GM12878 (cell line): ENCODE data around the gene YPEL4. TPM values are rescaled to one million over a fixed set of nuclear protein-coding genes. Genes with fewer than 3 reads are reported as not detected.

ENCODE experiments used
- ATAC-seq: fragments of 200-7000 bp; cut with Tn5 transposase; 3 replicates; pipeline ENCODE4 v1.9.1; 2020; ENCODE audit warnings: mild to moderate bottlenecking, moderate library complexity
- BruUV-seq: library from RNA; stranded (reverse); fragments of 400-500 nt; replicated peaks from 2 replicates; lab custom pipeline; 2021; lab: Mats Ljungman, UMichigan
- CTCF ChIA-PET: fragments of 300-600 bp; sonication (Branson Sonifier 250); formaldehyde crosslinking; extraction: SDS; loops from one replicate; lab custom pipeline; 2021; ENCODE audit warnings: inconsistent platforms; lab: Yijun Ruan, JAX
- POLR2A ChIA-PET: fragments of 350-600 bp; formaldehyde crosslinking; extraction: SDS; loops from one replicate; lab custom pipeline; 2021; ENCODE audit warnings: inconsistent platforms; lab: Charles Lee
- RAD21 ChIA-PET: fragments of 300-600 bp; sonication (Branson Sonifier 250); formaldehyde crosslinking; loops from one replicate; lab custom pipeline; 2023; ENCODE audit warnings: antibody characterized with exemption; ENCODE audit not compliant: unreplicated experiment; lab: Charles Lee
- SMC1A ChIA-PET: fragments of 300-600 bp; sonication (Branson Sonifier 250); formaldehyde crosslinking; loops from one replicate; lab custom pipeline; 2023; ENCODE audit not compliant: unreplicated experiment, uncharacterized antibody; lab: Charles Lee
- DNase-seq: peaks from one replicate; pipeline ENCODE4 v3.0.0-alpha.2; 2011; ENCODE audit warnings: low read depth, low spot score
- FAIRE-seq: peaks from 3 replicates; lab custom pipeline; 2011; peaks lifted over from hg19 to GRCh38; lab: Jason Lieb, UNC
- H2AFZ ChIP-seq: 2 replicates; pipeline ENCODE4 v1.6.0; 2011; ENCODE audit warnings: low read depth, low read length, control low read depth; ENCODE audit not compliant: control insufficient read depth
- H3K27ac ChIP-seq: 2 replicates; pipeline ENCODE4 v1.5.1; 2011; ENCODE audit warnings: control low read depth; ENCODE audit not compliant: control insufficient read depth, insufficient read depth
- H3K27me3 ChIP-seq, 2 experiments: replicated peaks in 1 of 2; 2 replicates each; pipeline versions ENCODE4 v1.6.0 to v1.6.1; 2011; ENCODE audit warnings: low read length in 1 of 2; ENCODE audit not compliant: control insufficient read depth in 2 of 2, insufficient read depth in 2 of 2
- H3K36me3 ChIP-seq, 2 experiments: 2 replicates each; pipeline ENCODE4 v1.5.1; 2011; ENCODE audit warnings: low read length in 1 of 2; ENCODE audit not compliant: control insufficient read depth in 2 of 2, insufficient read depth in 2 of 2
- H3K4me1 ChIP-seq: 2 replicates; pipeline ENCODE4 v1.6.1; 2011; ENCODE audit warnings: mild to moderate bottlenecking, low read length, moderate library complexity, mixed read lengths; ENCODE audit not compliant: control insufficient read depth, insufficient read depth
- H3K4me2 ChIP-seq: 2 replicates; pipeline ENCODE4 v1.6.0; 2011; ENCODE audit warnings: control low read depth; ENCODE audit not compliant: control insufficient read depth, insufficient read depth
- H3K4me3 ChIP-seq: fragments of 200-600 bp; sonication (generic); 2 replicates; pipeline ENCODE4 v1.5.1; 2016
- H3K79me2 ChIP-seq: 2 replicates; pipeline ENCODE4 v1.6.0; 2011; ENCODE audit warnings: low read length; ENCODE audit not compliant: control insufficient read depth, insufficient read depth
- H3K9ac ChIP-seq: 2 replicates; pipeline ENCODE4 v1.8.0; 2011; ENCODE audit warnings: low read length, control low read depth, mixed read lengths; ENCODE audit not compliant: control insufficient read depth, insufficient read depth
- H3K9me3 ChIP-seq: replicated peaks from 3 replicates; pipeline ENCODE4 v1.5.1; 2011; ENCODE audit warnings: mild to moderate bottlenecking, low read length; ENCODE audit not compliant: control insufficient read depth, insufficient read depth
- H4K20me1 ChIP-seq: 2 replicates; pipeline ENCODE4 v1.6.0; 2011; ENCODE audit not compliant: control insufficient read depth, insufficient read depth
- HCFC1 ChIP-seq: fragments of 150-350 bp; IDR thresholded peaks from 2 replicates; pipeline ENCODE4 v1.6.1; 2014; ENCODE audit warnings: low read length
- HDGF ChIP-seq: fragments of 450-650 bp; IDR thresholded peaks from 2 replicates; pipeline ENCODE4 v1.6.1; 2016; ENCODE audit warnings: antibody characterized with exemption
- SRF ChIP-seq, 2 experiments: IDR thresholded peaks; 2 replicates each; pipeline ENCODE4 v1.6.1; 2011; ENCODE audit warnings: low read depth in 2 of 2, low read length in 2 of 2, mild to moderate bottlenecking in 1 of 2, moderate library complexity in 1 of 2
- WGBS: methylation state at CpG from one replicate; pipeline ENCODE4 v1.1.6; 2016; ENCODE audit warnings: low lambda C conversion rate; ENCODE audit not compliant: insufficient replicate concordance, insufficient coverage; ENCODE audit errors: missing lambda C conversion rate; 5-methylcytosine and 5-hydroxymethylcytosine counted together
- in situ Hi-C: fragments of 300-500 bp; cut with MboI; formaldehyde crosslinking; loops from 9 replicates; pipeline ENCODE4 v1.14.3; 2018; ENCODE audit warnings: mixed read lengths
- intact Hi-C: fragments of 100-400 bp; cut with micrococcal nuclease; formaldehyde crosslinking; loops from one replicate; pipeline ENCODE4 v1.14.2; 2022; ENCODE audit not compliant: unreplicated experiment
- polyA plus RNA-seq, 11 experiments: library from polyadenylated mRNA; depleted of rRNA in 4 of 11; unstranded in 6 of 11; stranded (reverse) in 5 of 11; fragments of >200 nt; fragmentation: Nextera tagmentation in 4 of 11; fragmentation: Illumina TruSeq in 1 of 11; extraction: Ambion mirVana in 4 of 11; extraction: Trizol in 1 of 11; gene quantifications; 1 replicate in 1 of 11; 2 replicates in 10 of 11; pipeline versions ENCODE4 v1.2.1 to v1.2.3, GENCODE V29; 2011 to 2016; ENCODE audit warnings: inconsistent platforms in 2 of 11, missing spikeins in 2 of 11, low read depth in 1 of 11
- total RNA-seq, 4 experiments: library from RNA; depleted of rRNA in 3 of 4; stranded (reverse); fragments of >200 nt in 3 of 4; fragmentation: Illumina TruSeq in 1 of 4; extraction: Trizol in 1 of 4; gene quantifications; 2 replicates each; pipeline versions ENCODE4 v1.2.1 to v1.2.3, GENCODE V29; 2013 to 2021

YPEL4 gene
- total and polyA plus RNA-seq, 10 of the 15 experiments (the other 5 are each of a cell fraction or from before 2014, with no cell fraction given) = 0.07 to 0.50 (median 0.13) TPM; not detected in 5

- intact Hi-C loops = no loop called here
- Histone ChIP-seq H3K4me3 (no peak overlapping the region), H3K9me3 (no peaks in the 10 kb centered on the region), H3K9ac (no peak overlapping the region), H3K4me2 (no peak overlapping the region), H3K27ac (no peak overlapping the region), H2AFZ (no peak overlapping the region; the same call in 1 of the 2 replicates), H4K20me1 (no peaks in the 10 kb centered on the region), H3K79me2 (no peaks in the 10 kb centered on the region), H3K4me1 (peaks cover 9% of the 10 kb centered on the region; the same call in 1 of the 2 replicates), H3K27me3 (no peaks in the 10 kb centered on the region; a peak in 1 of 4 replicates), H3K36me3 (no peaks in the 10 kb centered on the region)
- no peak for FAIRE-seq
- 49% methylated on average over 9 of the region's 9 CpGs for WGBS
- no TSS peak for BruUV-seq
- POLR2A ChIA-PET = interaction anchor here (0.6 to 1.4 kb wide), 4 partner anchors 12 to 72 kb away, joined by 3 to 7 read pairs (median 4); no protein-coding TSS in a partner anchor
- CTCF ChIA-PET = interaction anchor here (0.6 to 13.9 kb wide), 32 partner anchors 8 to 883 kb away, joined by 3 to 319 read pairs (median 6); partner anchors contain the start of genes RTN4RL2, TIMM10 and UBE2L6
- SMC1A ChIA-PET = interaction anchor here (0.6 to 5.8 kb wide), 20 partner anchors 13 to 874 kb away, joined by 3 to 45 read pairs (median 5); partner anchors contain the start of genes SELENOH and UBE2L6
- DNase-seq = no peak
- no peak for ATAC-seq
- no peak for TF ChIP-seq SRF (IDR thresholded peaks at IDR 0.05; ENCODE audit: low read depth in 2 of 2, low read length in 2 of 2)
- no peak for TF ChIP-seq HDGF
- no peak for TF ChIP-seq HCFC1
- in situ Hi-C loops = loop anchor here (5.0 kb wide), 3 partner anchors 73 to 293 kb away; partner anchors contain the start of gene UBE2L6
- RAD21 ChIA-PET = interaction anchor here (0.6 to 5.2 kb wide), 14 partner anchors 67 to 295 kb away, joined by 3 to 83 read pairs (median 6); partner anchors contain the start of genes SELENOH, SLC43A1 and UBE2L6
These were observed 9.5 kb downstream of the YPEL4 start for GRCh38 chr11:57640068-57640800.
